GM18519 (cell line): ENCODE results near the gene RNF223.

ENCODE experiments used
- ATAC-seq: cut with Tn5 transposase; IDR thresholded peaks from one replicate; pipeline ENCODE4 v1.9.1; 2021; ENCODE audit warnings: mild to moderate bottlenecking, moderate library complexity; ENCODE audit not compliant: unreplicated experiment, low FRiP score

RNF223 gene

DNA sequence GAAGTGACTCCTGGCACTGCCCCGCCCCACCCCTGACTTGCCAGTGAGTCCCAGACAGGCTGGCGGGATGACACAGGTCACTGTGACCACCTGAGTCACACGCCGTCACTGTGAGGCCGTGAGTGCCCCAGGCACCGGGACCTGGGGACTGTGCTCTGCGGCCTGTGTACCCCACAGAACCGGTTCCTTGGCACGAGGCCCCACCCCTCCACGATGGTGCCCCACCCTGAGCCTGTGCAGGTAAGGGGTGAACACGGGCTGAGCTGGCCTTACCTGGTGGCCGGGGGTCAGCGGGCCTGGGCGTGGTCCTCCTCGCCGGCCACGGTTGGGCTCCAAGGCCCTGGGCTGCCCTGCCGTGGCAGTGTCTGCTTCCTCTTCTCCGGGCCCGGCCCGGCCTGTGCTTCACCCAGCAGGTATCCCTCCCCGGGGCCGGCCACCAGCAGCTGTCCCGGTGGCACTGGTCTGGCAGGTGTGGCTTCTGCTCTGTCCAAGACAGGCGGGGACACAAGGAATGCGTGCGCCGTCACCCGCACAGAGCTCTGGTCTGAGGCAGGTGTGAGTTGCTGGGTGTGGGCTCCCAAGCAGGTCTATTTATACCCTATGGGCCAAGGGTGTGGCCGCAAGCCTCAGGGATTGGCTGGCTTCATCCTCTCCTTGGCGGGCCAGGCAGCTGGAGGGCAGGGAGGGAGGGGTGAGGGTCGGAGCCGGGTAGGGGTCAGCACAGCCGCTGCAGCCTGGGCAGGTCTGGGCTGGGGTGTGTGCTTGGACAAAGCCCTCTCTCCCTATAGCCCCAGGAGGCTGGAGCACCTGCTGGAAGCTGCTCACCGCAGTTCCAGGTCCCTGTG, at the start of gene RNF223:
Gene RNF223, minus strand, starts transcription at position 564 of the 845 bp plus-strand sequence. CDS start 1,740 bp downstream, outside the sequence.
- ATAC-seq, result no peak

GRCh38 chr1:1122981-1123480, 48.9 kb upstream of the RNF223 start:
- ATAC-seq, result no peak

DNA sequence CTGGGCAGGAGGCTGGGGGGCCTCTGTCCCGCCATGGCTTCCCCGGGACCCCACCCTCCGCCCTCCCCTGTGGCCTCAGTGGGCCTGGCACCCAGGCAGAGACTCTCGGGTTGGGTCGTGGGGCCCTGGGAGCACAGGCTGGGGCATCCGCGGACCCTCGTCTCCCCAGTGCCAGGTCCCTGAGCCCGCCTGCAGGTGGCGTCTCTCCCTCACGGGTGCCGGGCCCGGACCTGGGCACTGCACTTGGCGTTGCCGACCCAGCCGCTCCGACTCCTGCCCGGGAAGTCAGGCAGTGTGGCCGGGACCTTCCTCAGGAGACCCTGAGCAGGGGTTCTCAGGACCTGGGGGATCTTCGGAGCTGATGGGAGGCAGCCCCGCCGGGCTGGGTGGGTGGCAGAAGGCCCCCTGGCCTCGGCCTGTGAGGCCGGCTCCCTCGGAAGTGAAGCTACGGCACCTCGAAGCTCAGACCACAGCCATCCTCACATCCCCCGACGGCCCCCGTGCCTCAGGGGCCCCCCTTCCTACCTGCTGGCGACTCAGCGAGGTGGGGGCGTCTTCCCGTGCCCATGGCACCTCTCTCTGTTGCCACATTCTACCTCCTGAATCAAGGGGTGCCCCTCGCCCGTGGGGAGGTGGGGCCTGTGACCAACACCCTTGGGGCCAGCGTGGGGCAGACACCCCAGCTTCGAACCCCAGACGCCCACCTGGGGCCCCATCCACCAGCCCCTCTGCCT, 48.1 kb upstream of the RNF223 start:
- ATAC-seq, result no peak

GRCh38 chr1:1121611-1122077, 47.5 kb upstream of the RNF223 start:
- no peak for ATAC-seq

DNA sequence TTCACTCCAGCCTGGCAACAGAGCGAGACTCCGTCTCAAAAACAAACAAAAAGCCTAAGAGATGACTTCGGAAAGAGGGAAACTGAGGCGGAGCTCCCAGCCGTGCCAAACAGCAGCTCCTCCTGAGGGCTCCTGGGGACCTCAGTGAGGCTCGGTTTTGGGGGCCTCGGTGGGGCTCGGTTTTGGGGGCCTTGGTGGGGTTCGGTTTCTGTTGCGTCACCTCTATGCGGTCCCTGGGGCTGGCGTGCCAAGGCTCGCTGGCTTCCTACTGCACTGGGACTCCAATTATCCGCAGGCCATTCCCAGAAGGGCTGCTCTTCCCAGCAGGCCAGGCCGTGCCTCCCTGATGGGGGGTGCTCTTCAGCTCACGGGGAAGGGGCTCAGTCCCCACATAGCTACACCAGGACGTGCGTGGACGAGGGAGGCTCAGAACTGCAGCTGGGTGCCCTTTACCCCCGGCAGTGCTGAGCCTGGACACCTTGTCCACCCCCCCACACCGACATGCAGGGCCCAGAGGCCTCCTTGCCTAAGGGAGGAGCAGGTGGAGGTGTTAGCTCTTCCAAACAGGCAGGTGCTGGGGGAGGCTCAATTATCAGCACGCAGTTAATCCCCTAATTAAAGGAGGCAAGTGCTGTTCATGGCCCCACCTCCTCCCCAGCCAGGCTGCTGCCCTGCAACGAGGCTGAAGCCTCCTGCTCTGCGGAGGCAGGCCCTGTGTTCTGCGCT, 46.9 kb upstream of the RNF223 start:
- no peak for ATAC-seq

DNA sequence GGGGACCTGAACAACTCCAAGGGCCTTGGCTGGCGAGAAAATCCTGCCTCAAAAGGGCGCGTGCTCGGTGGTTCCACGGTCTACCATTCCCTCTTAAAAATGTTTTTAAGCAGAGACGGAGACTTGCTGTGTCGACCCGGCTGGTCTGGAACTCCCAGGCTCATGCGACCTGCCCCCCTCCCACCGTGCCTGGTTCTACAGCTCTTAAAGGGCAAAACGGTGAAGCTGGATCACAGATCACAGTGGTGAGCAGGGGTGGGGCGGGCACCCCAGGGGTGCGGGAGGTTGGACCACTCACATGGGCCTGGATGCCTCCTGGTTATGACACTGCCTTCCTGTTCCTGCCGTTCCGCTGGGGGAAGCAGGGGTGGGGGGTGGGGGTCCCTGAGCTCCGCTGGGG, 46.0 kb upstream of the RNF223 start:
- no peak for ATAC-seq

- ATAC-seq, result no peak
Observed at GRCh38 chr1:1119272-1119890, 45.3 kb upstream of the RNF223 start.

DNA sequence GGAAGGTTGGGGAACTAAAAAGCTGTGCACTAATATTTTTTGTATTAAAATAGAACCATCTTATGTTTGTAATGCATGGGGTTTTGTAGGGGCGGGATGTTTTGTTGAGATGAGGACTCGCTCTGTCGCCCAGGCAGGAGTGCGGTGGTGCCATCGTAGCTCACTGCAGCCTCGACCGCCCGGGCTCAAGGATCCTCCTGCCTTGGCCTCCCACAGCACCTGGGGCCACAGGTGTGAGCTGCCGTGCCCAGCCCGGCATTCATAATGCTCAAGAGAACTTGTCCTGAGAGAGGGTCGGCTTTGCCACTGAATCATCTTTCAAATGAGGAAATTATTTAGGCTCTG, 44.7 kb upstream of the RNF223 start:
- ATAC-seq, result no peak

- no peak for ATAC-seq
Observed at GRCh38 chr1:1118011-1118875, 44.1 kb upstream of the RNF223 start.

- no peak for ATAC-seq
Observed at GRCh38 chr1:1117469-1117831, 43.3 kb upstream of the RNF223 start.

GRCh38 chr1:1116701-1117468, 42.8 kb upstream of the RNF223 start:
- ATAC-seq, result no peak

GRCh38 chr1:1115786-1116700, 41.9 kb upstream of the RNF223 start, which contains the start of gene C1orf159:
Gene C1orf159, minus strand, starts transcription at chr1:1116089. Its CDS starts 24,546 bp downstream, at chr1:1091543.
- peak; percentile 74 for ATAC-seq

- no peak for ATAC-seq
Observed at GRCh38 chr1:1115136-1115785, 41.2 kb upstream of the RNF223 start.

DNA sequence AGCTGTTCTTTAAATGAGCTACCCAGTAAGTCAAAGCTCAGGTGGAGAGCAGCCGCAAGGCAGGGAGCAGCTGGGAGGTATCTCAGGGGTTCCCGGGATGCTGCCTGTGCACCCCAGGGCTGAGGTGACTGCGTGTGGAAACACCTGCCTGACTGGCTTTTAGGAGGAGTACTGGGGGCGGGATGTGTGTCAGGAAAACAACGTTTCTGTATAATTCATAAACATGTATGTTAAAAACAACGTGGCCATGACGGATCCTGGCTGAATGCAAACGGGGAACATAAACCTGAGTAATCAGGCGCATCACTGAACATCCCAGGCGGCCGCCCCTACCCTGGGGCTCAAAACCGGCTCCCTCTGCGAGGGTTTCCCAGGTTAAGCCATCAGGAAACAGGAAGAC, 40.3 kb upstream of the RNF223 start:
- ATAC-seq, result no peak

- ATAC-seq, result no peak
Observed at GRCh38 chr1:1112237-1112985, 38.3 kb upstream of the RNF223 start.

DNA sequence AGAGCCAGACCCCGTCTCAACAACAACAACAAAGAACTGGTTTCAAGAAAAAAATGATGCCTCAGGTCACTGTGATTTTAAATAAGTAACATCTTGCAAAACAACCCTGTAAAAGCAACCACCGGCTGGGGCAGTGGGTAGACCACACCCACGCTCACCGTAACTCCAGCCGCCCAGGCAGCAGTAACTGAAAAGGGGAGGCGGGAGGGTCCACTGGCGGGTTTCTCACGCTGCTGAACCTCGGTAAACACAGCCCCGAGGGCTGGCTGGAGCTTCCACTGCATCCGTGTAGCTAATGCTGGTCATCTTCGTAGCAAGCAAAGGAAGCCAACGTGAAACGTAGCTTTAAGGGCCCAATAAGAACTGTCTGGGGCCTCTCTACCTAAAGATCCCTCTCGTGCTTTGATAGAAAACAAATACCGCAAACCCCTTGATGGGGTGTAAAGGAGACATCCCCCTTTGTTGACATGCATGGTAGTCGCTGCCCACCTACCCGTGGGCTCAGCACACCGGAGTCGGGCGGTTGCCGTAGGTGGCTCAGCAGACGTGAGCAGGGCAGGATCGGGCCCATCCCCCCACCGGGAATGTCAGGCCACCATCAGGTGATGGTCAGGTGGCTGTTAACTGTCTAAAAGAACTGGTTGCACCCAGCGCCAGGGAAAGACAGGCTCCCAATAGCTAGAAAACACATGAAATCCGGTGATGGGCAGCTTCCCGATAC, 37.6 kb upstream of the RNF223 start:
- ATAC-seq, result no peak
